Trophoblast cell (in vitro differentiated cells and primary cell): ENCODE results near the gene TMEM107.

ENCODE experiments used
- DNase-seq, 2 donors: peaks; one replicate each; pipeline ENCODE4 v3.0.0-alpha.2; 2016
- H2AFZ ChIP-seq: 2 replicates; pipeline ENCODE4 v1.6.1; 2013; ENCODE audit warnings: low read length, moderate library complexity, mild to moderate bottlenecking; ENCODE audit not compliant: insufficient read depth, poor library complexity
- H2AK5ac ChIP-seq: 2 replicates; pipeline ENCODE4 v1.6.1; 2013; ENCODE audit warnings: mild to moderate bottlenecking, low read length
- H2BK120ac ChIP-seq: 2 replicates; pipeline ENCODE4 v1.6.1; 2013; ENCODE audit warnings: low read length, mild to moderate bottlenecking, moderate library complexity; ENCODE audit not compliant: insufficient read depth, poor library complexity
- H2BK12ac ChIP-seq: 2 replicates; pipeline ENCODE4 v1.6.1; 2013; ENCODE audit warnings: mild to moderate bottlenecking, low read length, moderate library complexity
- H2BK5ac ChIP-seq: 2 replicates; pipeline ENCODE4 v1.6.1; 2013; ENCODE audit warnings: low read length, low read depth, moderate library complexity, mild to moderate bottlenecking; ENCODE audit not compliant: poor library complexity
- H3K14ac ChIP-seq: 2 replicates; pipeline ENCODE4 v1.6.1; 2013; ENCODE audit warnings: mild to moderate bottlenecking, low read length
- H3K18ac ChIP-seq: 2 replicates; pipeline ENCODE4 v1.6.1; 2013; ENCODE audit warnings: mild to moderate bottlenecking, low read length
- H3K23ac ChIP-seq: 2 replicates; pipeline ENCODE4 v1.6.1; 2013; ENCODE audit warnings: low read length
- H3K27ac ChIP-seq: 2 replicates; pipeline ENCODE4 v1.5.1; 2013; ENCODE audit warnings: low read depth, mild to moderate bottlenecking, inconsistent platforms, low read length, moderate library complexity
- H3K27me3 ChIP-seq: 2 replicates; pipeline ENCODE4 v1.6.1; 2013; ENCODE audit warnings: inconsistent platforms, mild to moderate bottlenecking, low read length, moderate library complexity; ENCODE audit not compliant: insufficient read depth
- H3K36me3 ChIP-seq, 2 experiments: 1 replicate in 1 of 2; 2 replicates in 1 of 2; pipeline ENCODE4 v1.6.1; 2013; ENCODE audit warnings: low read length in 2 of 2, mild to moderate bottlenecking in 2 of 2, moderate library complexity in 1 of 2; ENCODE audit not compliant: insufficient read depth in 2 of 2, control insufficient read depth in 1 of 2
- H3K4ac ChIP-seq: 2 replicates; pipeline ENCODE4 v1.6.1; 2013; ENCODE audit warnings: low read depth, mild to moderate bottlenecking, low read length, moderate library complexity
- H3K4me1 ChIP-seq, 2 experiments: 1 replicate in 1 of 2; 2 replicates in 1 of 2; pipeline ENCODE4 v1.6.1; 2013; ENCODE audit warnings: low read length in 2 of 2, mild to moderate bottlenecking in 2 of 2, moderate library complexity in 1 of 2; ENCODE audit not compliant: insufficient read depth in 2 of 2, control insufficient read depth in 1 of 2
- H3K4me2 ChIP-seq: 2 replicates; pipeline ENCODE4 v1.6.1; 2013; ENCODE audit warnings: inconsistent platforms, mild to moderate bottlenecking, low read length, moderate library complexity
- H3K4me3 ChIP-seq: 2 replicates; pipeline ENCODE4 v1.5.1; 2013; ENCODE audit warnings: mild to moderate bottlenecking, low read depth, low read length, inconsistent platforms
- H3K79me1 ChIP-seq: one replicate; pipeline ENCODE4 v1.6.1; 2013; ENCODE audit warnings: low read length
- H3K79me2 ChIP-seq: 2 replicates; pipeline ENCODE4 v1.6.1; 2013; ENCODE audit warnings: low read length, mild to moderate bottlenecking; ENCODE audit not compliant: control insufficient read depth, insufficient read depth, poor library complexity
- H3K9ac ChIP-seq: 2 replicates; pipeline ENCODE4 v1.6.1; 2013; ENCODE audit warnings: mild to moderate bottlenecking, low read length
- H3K9me3 ChIP-seq: 2 replicates; pipeline ENCODE4 v1.6.1; 2013; ENCODE audit warnings: low read depth, mild to moderate bottlenecking, control low read depth, inconsistent platforms, low read length; ENCODE audit not compliant: insufficient read depth
- H4K12ac ChIP-seq: 2 replicates; pipeline ENCODE4 v1.6.1; 2013; ENCODE audit warnings: low read depth, mild to moderate bottlenecking, low read length, moderate library complexity
- H4K8ac ChIP-seq: 2 replicates; pipeline ENCODE4 v1.6.1; 2013; ENCODE audit warnings: low read depth, mild to moderate bottlenecking, low read length, moderate library complexity
- H4K91ac ChIP-seq: one replicate; pipeline ENCODE4 v1.6.1; 2013; ENCODE audit warnings: low read depth, mild to moderate bottlenecking, low read length, moderate library complexity
- WGBS: extraction: QIAGEN DNeasy Blood & Tissue Kit; methylation state at CpG from one replicate; pipeline ENCODE4 v1.1.7; 2013; ENCODE audit warnings: missing lambda C conversion rate; ENCODE audit not compliant: insufficient read length, insufficient coverage; ENCODE audit errors: extremely low coverage; 5-methylcytosine and 5-hydroxymethylcytosine counted together

Gene TMEM107

DNA sequence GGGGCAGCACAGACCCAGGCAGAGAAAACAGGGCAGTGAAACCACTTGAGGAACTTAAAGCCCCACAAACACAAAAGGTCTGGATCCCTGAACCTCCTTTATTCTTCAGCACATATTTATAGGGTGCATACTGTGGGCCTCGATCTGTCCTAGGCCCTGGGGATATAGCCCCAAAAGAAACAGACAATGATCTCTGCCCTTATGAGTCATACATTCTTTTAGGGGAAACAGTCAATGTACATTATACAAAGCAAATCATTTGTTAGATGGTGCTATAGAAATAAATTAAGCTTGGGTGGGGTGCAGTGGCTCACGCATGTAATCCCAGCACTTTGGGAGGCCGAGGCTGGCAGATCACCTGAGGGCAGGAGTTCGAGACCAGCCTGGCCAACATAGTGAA lies 42.2 kb downstream of the TMEM107 start:
- peaks cover 6 to 9% of the 10 kb centered on the region in 2 experiments for H3K4me1 ChIP-seq
- H3K18ac ChIP-seq = no peak overlapping the region
- no peak overlapping the region for H3K14ac ChIP-seq
- H3K27me3 ChIP-seq = no peaks in the 10 kb centered on the region
- H3K79me2 ChIP-seq = no peaks in the 10 kb centered on the region
- no peak overlapping the region for H3K23ac ChIP-seq
- no peak overlapping the region for H2AFZ ChIP-seq
- no peak overlapping the region for H2BK12ac ChIP-seq
- H2AK5ac ChIP-seq = no peak overlapping the region
- no peak overlapping the region for H2BK120ac ChIP-seq
- no peak overlapping the region for H3K27ac ChIP-seq
- H3K4me2 ChIP-seq = no peak overlapping the region
- WGBS = no CpG with 5 or more reads among the region's 4 CpGs
- H3K4ac ChIP-seq = no peak overlapping the region
- no peak overlapping the region for H3K4me3 ChIP-seq
- no peak overlapping the region for H3K9ac ChIP-seq
- H4K8ac ChIP-seq = peak overlapping the region; percentile 58
- no peak overlapping the region for H4K12ac ChIP-seq
- H2BK5ac ChIP-seq = no peak overlapping the region
- H3K9me3 ChIP-seq = no peaks in the 10 kb centered on the region
- DNase-seq = no peak
- no peaks in the 10 kb centered on the region for H3K36me3 ChIP-seq
- no peaks in the 10 kb centered on the region for H3K79me1 ChIP-seq
- no peak overlapping the region for H4K91ac ChIP-seq

DNA sequence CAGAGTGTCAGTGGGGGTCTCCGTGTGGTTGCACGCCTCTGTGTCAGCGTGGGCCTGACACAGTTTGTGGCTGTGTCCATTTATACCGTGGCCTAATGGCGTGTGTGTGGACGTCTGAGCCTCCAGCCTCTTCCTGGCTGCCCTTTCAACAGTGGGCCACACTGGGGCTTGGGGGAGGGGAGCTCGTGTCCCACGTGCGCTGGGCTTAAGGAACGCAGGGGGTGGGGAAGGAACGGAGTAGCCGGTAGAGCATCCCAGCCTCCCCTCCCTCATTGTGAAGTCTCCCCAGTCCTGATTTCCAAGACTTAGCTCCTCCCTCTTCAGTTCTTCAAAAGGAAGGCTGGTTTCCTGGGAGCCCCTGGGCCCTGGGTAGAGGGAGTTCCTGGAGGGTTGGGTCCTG lies 42.8 kb downstream of the TMEM107 start:
- Histone ChIP-seq H3K4me1 (peaks cover 6 to 9% of the 10 kb centered on the region in 2 experiments), H2AK5ac (no peak overlapping the region), H4K91ac (no peak overlapping the region), H4K12ac (no peak overlapping the region), H3K14ac (no peak overlapping the region), H3K4me2 (no peak overlapping the region), H2AFZ (peak overlapping the region; percentile 35), H3K4ac (no peak overlapping the region), H3K27me3 (no peaks in the 10 kb centered on the region), H2BK12ac (no peak overlapping the region), H3K79me2 (no peaks in the 10 kb centered on the region), H3K79me1 (no peaks in the 10 kb centered on the region), H3K23ac (no peak overlapping the region), H3K36me3 (no peaks in the 10 kb centered on the region), H3K9ac (no peak overlapping the region), H3K4me3 (no peak overlapping the region), H3K18ac (peak overlapping the region; percentile 46), H3K27ac (no peak overlapping the region), H3K9me3 (no peaks in the 10 kb centered on the region), H2BK5ac (no peak overlapping the region), H4K8ac (peak overlapping the region; percentile 58), H2BK120ac (no peak overlapping the region)
- no CpG with 5 or more reads among the region's 12 CpGs for WGBS
- no peak for DNase-seq

DNA sequence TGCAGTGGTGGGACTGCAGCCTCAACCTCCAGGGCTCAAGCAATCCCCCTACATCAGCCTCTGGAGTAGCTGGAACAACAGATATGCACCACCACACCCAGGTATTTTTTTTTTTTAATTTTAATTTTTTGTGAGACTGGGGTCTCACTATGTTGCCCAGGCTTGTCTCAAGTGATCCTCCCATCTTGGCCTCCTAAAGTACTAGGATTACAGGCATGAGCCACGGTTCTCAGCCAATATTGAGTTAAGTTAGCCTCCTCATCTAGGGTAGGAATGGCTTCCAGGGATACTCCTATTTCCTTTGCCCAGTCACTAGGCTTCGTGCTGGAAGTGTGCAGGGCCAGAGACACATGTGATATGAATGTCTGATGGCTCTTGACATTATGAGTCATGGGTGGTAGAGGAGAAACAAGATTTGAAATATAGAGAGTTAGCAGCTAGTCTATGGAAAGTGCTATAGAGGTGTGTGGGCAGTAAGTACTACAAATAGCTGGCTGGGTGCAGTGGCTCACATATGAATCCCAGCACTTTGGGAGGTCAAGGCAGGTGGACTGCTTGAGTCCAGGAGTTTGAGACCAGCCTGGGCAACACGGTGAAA lies 44.2 kb downstream of the TMEM107 start:
- DNase-seq = peak in 1 of 2 donors; percentile 50
- Histone ChIP-seq H3K79me2 (no peaks in the 10 kb centered on the region), H3K14ac (no peak overlapping the region), H2BK120ac (no peak overlapping the region), H3K27ac (no peak overlapping the region), H3K4me1 (peaks cover 6 to 9% of the 10 kb centered on the region in 2 experiments), H3K4me2 (no peak overlapping the region), H3K4me3 (no peak overlapping the region), H4K91ac (no peak overlapping the region), H3K27me3 (no peaks in the 10 kb centered on the region), H3K9ac (no peak overlapping the region), H4K12ac (no peak overlapping the region), H3K23ac (no peak overlapping the region), H2BK12ac (no peak overlapping the region), H3K36me3 (no peaks in the 10 kb centered on the region), H2AK5ac (no peak overlapping the region), H3K18ac (no peak overlapping the region), H3K9me3 (no peaks in the 10 kb centered on the region), H3K79me1 (no peaks in the 10 kb centered on the region), H2AFZ (no peak overlapping the region), H3K4ac (no peak overlapping the region), H2BK5ac (no peak overlapping the region), H4K8ac (no peak overlapping the region)
- no CpG with 5 or more reads among the region's 3 CpGs for WGBS

DNA sequence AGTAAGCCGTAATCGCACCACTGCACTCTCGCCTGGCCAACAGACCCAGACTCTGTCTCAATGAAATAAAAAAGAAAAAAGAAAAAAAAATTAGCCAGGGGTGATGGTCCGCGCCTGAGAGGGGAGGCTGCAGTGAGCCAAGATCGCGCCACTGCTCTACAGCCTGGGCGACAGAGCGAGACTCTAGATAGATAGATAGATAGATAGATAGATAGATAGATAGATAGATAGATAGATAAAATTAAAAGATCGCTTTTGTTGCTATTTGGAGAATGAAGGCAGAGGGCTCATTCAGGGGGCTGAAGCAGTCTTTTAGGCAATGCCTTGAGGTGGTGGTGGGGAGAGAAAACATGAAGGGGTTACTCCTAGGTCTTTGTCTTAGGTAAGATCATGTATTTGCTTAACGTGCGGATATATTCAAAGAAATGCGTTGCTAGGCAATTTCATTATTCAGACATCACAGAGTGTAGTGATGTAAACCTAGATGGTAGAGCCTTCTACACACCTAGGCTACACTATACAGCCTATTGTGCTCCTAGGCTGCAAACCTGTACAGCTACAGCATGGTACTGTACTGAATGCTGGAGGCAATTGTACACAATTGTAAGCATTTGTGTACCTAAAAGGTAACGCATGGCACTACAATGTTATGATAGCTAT lies 47.9 kb downstream of the TMEM107 start:
- H2AFZ ChIP-seq = no peak overlapping the region
- H3K4me3 ChIP-seq = no peak overlapping the region
- no peak overlapping the region for H4K91ac ChIP-seq
- H2AK5ac ChIP-seq = no peak overlapping the region
- H3K79me1 ChIP-seq = no peaks in the 10 kb centered on the region
- H3K79me2 ChIP-seq = no peaks in the 10 kb centered on the region
- no peaks in the 10 kb centered on the region for H3K9me3 ChIP-seq
- no peak overlapping the region for H3K27ac ChIP-seq
- peaks cover 22% of the 10 kb centered on the region for H3K27me3 ChIP-seq
- no peak overlapping the region for H3K14ac ChIP-seq
- H3K9ac ChIP-seq = no peak overlapping the region
- H4K8ac ChIP-seq = no peak overlapping the region
- H3K36me3 ChIP-seq = no peaks in the 10 kb centered on the region
- no peak overlapping the region for H2BK120ac ChIP-seq
- DNase-seq = peak; percentile 22 to 77
- no CpG with 5 or more reads among the region's 14 CpGs for WGBS
- no peak overlapping the region for H3K4me2 ChIP-seq
- peaks cover 20 to 27% of the 10 kb centered on the region in 2 experiments for H3K4me1 ChIP-seq
- H3K23ac ChIP-seq = no peak overlapping the region
- H2BK5ac ChIP-seq = no peak overlapping the region
- no peak overlapping the region for H3K18ac ChIP-seq
- H4K12ac ChIP-seq = no peak overlapping the region
- no peak overlapping the region for H3K4ac ChIP-seq
- no peak overlapping the region for H2BK12ac ChIP-seq
